ENCODE results near the gene C6. TPM values are rescaled to one million over a fixed set of nuclear protein-coding genes. Genes with fewer than 3 reads are reported as not detected.
A peak's percentile ranks its signal among the peaks of the same experiment; 100 is the strongest.
"Not testable (repeated sequence)": the region's sequence is repeated elsewhere in the genome, so short reads cannot be mapped to it uniquely, and the experiment has no call there.

Gene C6
- total and polyA plus RNA-seq, 9 donors: 0.16 to 1.2 (median 0.28) TPM; not detected in 3

- WGBS (ENCODE audit: insufficient coverage): no CpG with 5 or more reads among the region's 1 CpG
These were observed 12.1 kb downstream of the C6 start for GRCh38 chr5:41201082-41201772.

GRCh38 chr5:41200506-41200905 lies 12.8 kb downstream of the C6 start:
- 75% methylated on average over 1 of the region's 2 CpGs for WGBS (ENCODE audit: insufficient coverage)
- Histone ChIP-seq H3K4me3 (ENCODE audit: low read length) (no peak overlapping the region), H3K9me3 (replicated peaks; ENCODE audit: control insufficient read depth, low read depth, low read length) (peaks cover 3% of the 10 kb centered on the region), H3K36me3 (ENCODE audit: control insufficient read depth, insufficient read depth, low read length) (no peaks in the 10 kb centered on the region), H3K4me1 (ENCODE audit: control insufficient read depth, insufficient read depth, low read length) (no peaks in the 10 kb centered on the region), H3K27ac (ENCODE audit: low read length) (no peak overlapping the region), H3K27me3 (ENCODE audit: control insufficient read depth, insufficient read depth, low read length) (no peaks in the 10 kb centered on the region)
- DNase-seq: no peak

More at GRCh38 chr5:41201082-41201772, 12.1 kb downstream of the C6 start:
- Histone ChIP-seq H3K4me1 (ENCODE audit: control insufficient read depth, insufficient read depth, low read length) (no peaks in the 10 kb centered on the region), H3K27ac (ENCODE audit: low read length) (no peak overlapping the region), H3K36me3 (ENCODE audit: control insufficient read depth, insufficient read depth, low read length) (no peaks in the 10 kb centered on the region), H3K4me3 (ENCODE audit: low read length) (no peak overlapping the region), H3K27me3 (ENCODE audit: control insufficient read depth, insufficient read depth, low read length) (no peaks in the 10 kb centered on the region), H3K9me3 (replicated peaks; ENCODE audit: control insufficient read depth, low read depth, low read length) (peaks cover 6% of the 10 kb centered on the region)
- DNase-seq: no peak

GRCh38 chr5:41199660-41200059 lies 13.7 kb downstream of the C6 start:
- Histone ChIP-seq H3K4me1 (ENCODE audit: control insufficient read depth, insufficient read depth, low read length) (no peaks in the 10 kb centered on the region), H3K4me3 (ENCODE audit: low read length) (no peak overlapping the region), H3K27ac (ENCODE audit: low read length) (no peak overlapping the region), H3K27me3 (ENCODE audit: control insufficient read depth, insufficient read depth, low read length) (no peaks in the 10 kb centered on the region), H3K36me3 (ENCODE audit: control insufficient read depth, insufficient read depth, low read length) (no peaks in the 10 kb centered on the region), H3K9me3 (replicated peaks; ENCODE audit: control insufficient read depth, low read depth, low read length) (no peaks in the 10 kb centered on the region)
- no peak for DNase-seq
- WGBS (ENCODE audit: insufficient coverage): 57% methylated on average over 2 of the region's 3 CpGs

- no CpG with 5 or more reads among the region's 2 CpGs for WGBS (ENCODE audit: insufficient coverage)
- H3K36me3 ChIP-seq (ENCODE audit: control insufficient read depth, insufficient read depth, low read length): no peaks in the 10 kb centered on the region
- H3K4me1 ChIP-seq (ENCODE audit: control insufficient read depth, insufficient read depth, low read length): no peaks in the 10 kb centered on the region
- H3K27ac ChIP-seq (ENCODE audit: low read length): no peak overlapping the region
- no peaks in the 10 kb centered on the region for H3K9me3 ChIP-seq (replicated peaks; ENCODE audit: control insufficient read depth, low read depth, low read length)
- H3K27me3 ChIP-seq (ENCODE audit: control insufficient read depth, insufficient read depth, low read length): no peaks in the 10 kb centered on the region
- DNase-seq: no peak
- H3K4me3 ChIP-seq (ENCODE audit: low read length): no peak overlapping the region
These were observed 17.1 kb downstream of the C6 start for GRCh38 chr5:41196197-41196596.

- Histone ChIP-seq H3K9me3 (replicated peaks; ENCODE audit: control insufficient read depth, low read depth, low read length) (no peaks in the 10 kb centered on the region), H3K36me3 (ENCODE audit: control insufficient read depth, insufficient read depth, low read length) (no peaks in the 10 kb centered on the region), H3K4me3 (ENCODE audit: low read length) (no peak overlapping the region), H3K27ac (ENCODE audit: low read length) (no peak overlapping the region), H3K27me3 (ENCODE audit: control insufficient read depth, insufficient read depth, low read length) (no peaks in the 10 kb centered on the region), H3K4me1 (ENCODE audit: control insufficient read depth, insufficient read depth, low read length) (no peaks in the 10 kb centered on the region)
- DNase-seq: no peak
- no CpG with 5 or more reads among the region's 1 CpG for WGBS (ENCODE audit: insufficient coverage)
These were observed 18.1 kb downstream of the C6 start for GRCh38 chr5:41195228-41195627.

GRCh38 chr5:41194339-41194738 lies 19.0 kb downstream of the C6 start:
- H3K4me3 ChIP-seq (ENCODE audit: low read length): no peak overlapping the region
- no peak for DNase-seq
- H3K27me3 ChIP-seq (ENCODE audit: control insufficient read depth, insufficient read depth, low read length): no peaks in the 10 kb centered on the region
- no peaks in the 10 kb centered on the region for H3K4me1 ChIP-seq (ENCODE audit: control insufficient read depth, insufficient read depth, low read length)
- WGBS (ENCODE audit: insufficient coverage): no CpG with 5 or more reads among the region's 3 CpGs
- no peak overlapping the region for H3K27ac ChIP-seq (ENCODE audit: low read length)
- H3K36me3 ChIP-seq (ENCODE audit: control insufficient read depth, insufficient read depth, low read length): no peaks in the 10 kb centered on the region
- no peaks in the 10 kb centered on the region for H3K9me3 ChIP-seq (replicated peaks; ENCODE audit: control insufficient read depth, low read depth, low read length)

- H3K4me3 ChIP-seq (ENCODE audit: low read length): no peak overlapping the region
- no peaks in the 10 kb centered on the region for H3K27me3 ChIP-seq (ENCODE audit: control insufficient read depth, insufficient read depth, low read length)
- no peaks in the 10 kb centered on the region for H3K9me3 ChIP-seq (replicated peaks; ENCODE audit: control insufficient read depth, low read depth, low read length)
- DNase-seq: peak; percentile 67
- H3K36me3 ChIP-seq (ENCODE audit: control insufficient read depth, insufficient read depth, low read length): no peaks in the 10 kb centered on the region
- 42% methylated on average over 3 of the region's 5 CpGs for WGBS (ENCODE audit: insufficient coverage)
- H3K4me1 ChIP-seq (ENCODE audit: control insufficient read depth, insufficient read depth, low read length): no peaks in the 10 kb centered on the region
- no peak overlapping the region for H3K27ac ChIP-seq (ENCODE audit: low read length)
These were observed 19.7 kb downstream of the C6 start for GRCh38 chr5:41193456-41194205.

- Histone ChIP-seq H3K4me3 (ENCODE audit: low read length) (no peak overlapping the region), H3K4me1 (ENCODE audit: control insufficient read depth, insufficient read depth, low read length) (no peaks in the 10 kb centered on the region), H3K27me3 (ENCODE audit: control insufficient read depth, insufficient read depth, low read length) (no peaks in the 10 kb centered on the region), H3K27ac (ENCODE audit: low read length) (no peak overlapping the region), H3K36me3 (ENCODE audit: control insufficient read depth, insufficient read depth, low read length) (no peaks in the 10 kb centered on the region), H3K9me3 (replicated peaks; ENCODE audit: control insufficient read depth, low read depth, low read length) (no peaks in the 10 kb centered on the region)
- WGBS (ENCODE audit: insufficient coverage): no CpG with 5 or more reads among the region's 4 CpGs
- no peak for DNase-seq
These were observed 22.1 kb downstream of the C6 start for GRCh38 chr5:41191249-41191648.

GRCh38 chr5:41186143-41186542 lies 27.2 kb downstream of the C6 start:
- no CpG with 5 or more reads among the region's 1 CpG for WGBS (ENCODE audit: insufficient coverage)
- no peaks in the 10 kb centered on the region for H3K4me1 ChIP-seq (ENCODE audit: control insufficient read depth, insufficient read depth, low read length)
- no peaks in the 10 kb centered on the region for H3K27me3 ChIP-seq (ENCODE audit: control insufficient read depth, insufficient read depth, low read length)
- H3K36me3 ChIP-seq (ENCODE audit: control insufficient read depth, insufficient read depth, low read length): no peaks in the 10 kb centered on the region
- DNase-seq: peak; percentile 60
- no peak overlapping the region for H3K4me3 ChIP-seq (ENCODE audit: low read length)
- no peak overlapping the region for H3K27ac ChIP-seq (ENCODE audit: low read length)
- H3K9me3 ChIP-seq (replicated peaks; ENCODE audit: control insufficient read depth, low read depth, low read length): no peaks in the 10 kb centered on the region

GRCh38 chr5:41183331-41183730 lies 30.0 kb downstream of the C6 start:
- H3K27ac ChIP-seq (ENCODE audit: low read length): not testable (repeated sequence)
- WGBS (ENCODE audit: insufficient coverage): no CpG with 5 or more reads among the region's 1 CpG

More at GRCh38 chr5:41183331-41183730, 30.0 kb downstream of the C6 start:
- not testable (repeated sequence) for H3K4me1 ChIP-seq (ENCODE audit: control insufficient read depth, insufficient read depth, low read length); H3K4me3 ChIP-seq (ENCODE audit: low read length); H3K36me3 ChIP-seq (ENCODE audit: control insufficient read depth, insufficient read depth, low read length); DNase-seq; H3K9me3 ChIP-seq (replicated peaks; ENCODE audit: control insufficient read depth, low read depth, low read length); H3K27me3 ChIP-seq (ENCODE audit: control insufficient read depth, insufficient read depth, low read length)
